NCI-H748 treated with DMSO at 0.1 percent for 48 hours (cell line): ENCODE data around the gene FAM229B.

Experiments used
- DNase-seq: peaks from one replicate; lab custom pipeline; 2025; lab: John Stamatoyannopoulos, UW

Gene FAM229B

DNA sequence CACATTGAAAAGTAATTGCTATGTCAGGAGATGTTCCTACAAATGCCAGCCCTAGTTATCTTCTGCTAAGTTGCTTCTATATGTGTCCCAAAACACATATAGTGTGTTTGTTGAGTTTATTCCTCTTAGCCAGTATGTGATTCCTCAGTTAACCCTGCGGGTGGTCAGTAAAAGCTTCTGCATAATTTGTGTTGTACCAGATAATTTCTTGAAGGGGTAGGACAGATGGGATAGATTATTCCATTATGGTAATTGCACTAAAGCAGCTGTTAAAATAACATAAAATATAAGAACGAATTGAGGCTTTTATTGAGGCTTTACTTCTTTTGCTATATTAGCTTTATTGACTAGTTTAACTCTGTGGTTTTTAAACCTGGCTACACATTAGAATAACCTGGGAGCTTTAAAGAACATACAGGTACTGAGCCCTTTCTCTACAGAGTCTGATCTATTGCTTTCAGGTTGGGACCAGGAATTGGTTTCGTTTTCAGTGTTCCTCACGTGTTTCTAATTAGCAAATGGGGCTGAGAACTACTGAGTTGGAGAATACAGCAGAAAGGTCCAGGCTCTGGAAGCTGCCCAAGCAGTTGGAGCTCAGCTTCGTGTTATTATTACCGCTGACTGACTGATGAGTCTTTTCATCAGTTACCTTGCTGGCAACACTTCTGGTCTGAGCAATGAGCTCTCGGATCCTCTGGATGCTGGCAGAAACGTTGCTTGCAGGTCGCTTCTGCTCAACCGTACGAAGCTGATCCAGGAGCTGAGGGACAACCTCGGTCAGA is 56.9 kb downstream of the FAM229B start:
- peak; percentile 75 for DNase-seq

GRCh38 chr6:112145080-112145573 is 57.7 kb downstream of the FAM229B start:
- DNase-seq: peak; percentile 52

DNA sequence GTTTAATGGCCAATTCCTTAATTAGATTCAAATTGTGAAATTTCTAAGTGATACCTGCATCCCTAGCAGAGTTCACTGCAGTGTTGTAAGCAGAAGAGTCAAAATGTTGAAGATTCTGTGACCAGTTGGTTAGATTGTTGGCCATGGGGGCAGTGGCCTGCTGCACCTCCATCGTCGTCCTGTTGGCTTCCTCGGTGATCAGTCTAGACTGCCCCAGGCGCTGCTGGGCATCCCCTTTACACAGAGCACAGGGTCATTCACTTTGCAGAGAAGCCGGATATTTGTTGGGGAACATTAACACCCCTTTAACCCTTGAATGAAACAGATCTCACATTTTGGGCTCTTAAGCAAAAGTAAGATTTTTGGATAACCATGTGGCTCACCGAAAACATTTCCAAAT is 60.7 kb downstream of the FAM229B start:
- no peak for DNase-seq

DNA sequence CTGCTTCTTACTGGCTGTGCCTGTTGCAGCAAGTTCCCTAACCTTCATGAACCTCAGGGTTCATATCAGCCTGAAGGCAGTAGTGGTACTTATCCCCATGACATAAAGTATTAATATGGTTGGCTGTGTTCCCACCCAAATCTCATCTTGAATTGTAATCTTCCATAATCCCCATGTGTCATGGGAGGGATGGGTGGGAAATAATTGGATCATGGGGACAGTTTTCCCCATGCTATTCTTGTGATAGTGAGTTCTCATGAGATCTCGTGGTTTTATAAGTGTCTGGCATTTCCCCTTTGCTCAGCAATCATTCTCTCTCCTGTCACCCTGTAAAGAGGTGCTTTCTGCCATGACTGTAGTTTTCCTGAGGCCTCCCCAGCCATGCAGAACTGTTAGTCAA is 61.8 kb downstream of the FAM229B start:
- DNase-seq: no peak

DNA sequence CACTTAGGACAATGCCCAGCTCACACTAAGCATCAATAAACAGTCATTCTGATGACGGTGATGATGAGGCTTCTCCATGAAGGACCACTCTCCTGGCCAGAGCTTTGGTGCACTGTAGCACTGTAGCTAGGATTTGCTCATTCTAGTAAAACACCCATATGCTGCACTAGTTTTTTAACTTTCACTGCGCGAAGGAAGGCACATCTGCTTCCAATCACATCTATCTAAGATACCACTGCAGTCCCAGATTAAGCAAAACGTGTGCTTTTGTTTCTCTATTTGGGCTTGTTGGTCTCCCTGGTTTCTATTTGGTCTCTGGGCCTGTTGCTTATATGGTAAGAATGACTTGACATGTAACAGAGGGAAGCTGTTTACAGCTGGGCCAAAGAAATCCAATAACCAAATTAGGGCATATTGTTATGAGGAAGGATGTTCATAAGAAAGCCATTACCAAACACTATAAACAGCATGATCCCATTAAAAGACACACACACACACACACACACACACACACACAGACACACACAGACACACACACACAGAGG is 62.4 kb downstream of the FAM229B start:
- DNase-seq: no peak

GRCh38 chr6:112150363-112150762 is 63.0 kb downstream of the FAM229B start:
- DNase-seq: no peak
